GM19438 (cell line): ENCODE data around the gene CCDC57.

Source experiments
- ATAC-seq: cut with Tn5 transposase; IDR thresholded peaks from one replicate; pipeline ENCODE4 v1.9.1; 2021; ENCODE audit warnings: low read depth; ENCODE audit not compliant: unreplicated experiment

CCDC57 gene

GRCh38 chr17:82086941-82087906 lies 125.4 kb downstream of the CCDC57 start:
- no peak for ATAC-seq

GRCh38 chr17:82085931-82086764 lies 126.5 kb downstream of the CCDC57 start:
- ATAC-seq, result no peak

GRCh38 chr17:82085031-82085861 lies 127.4 kb downstream of the CCDC57 start:
- no peak for ATAC-seq

GRCh38 chr17:82084373-82085030 lies 128.1 kb downstream of the CCDC57 start:
- ATAC-seq, result no peak

- ATAC-seq, result no peak
These were observed 128.9 kb downstream of the CCDC57 start for GRCh38 chr17:82083533-82084359.

GRCh38 chr17:82083009-82083408 lies 129.6 kb downstream of the CCDC57 start:
- no peak for ATAC-seq

GRCh38 chr17:82082456-82082855 lies 130.2 kb downstream of the CCDC57 start:
- ATAC-seq, result no peak

- no peak for ATAC-seq
These were observed 130.7 kb downstream of the CCDC57 start for GRCh38 chr17:82081966-82082365.

- no peak for ATAC-seq
These were observed 131.1 kb downstream of the CCDC57 start for GRCh38 chr17:82081546-82081945.

GRCh38 chr17:82080789-82081464 lies 131.7 kb downstream of the CCDC57 start:
- ATAC-seq, result no peak

- ATAC-seq, result no peak
These were observed 132.4 kb downstream of the CCDC57 start for GRCh38 chr17:82080048-82080788.

GRCh38 chr17:82079001-82079677 lies 133.5 kb downstream of the CCDC57 start:
- no peak for ATAC-seq

GRCh38 chr17:82078433-82078832 lies 134.2 kb downstream of the CCDC57 start:
- ATAC-seq, result no peak

GRCh38 chr17:82077617-82078358 lies 134.9 kb downstream of the CCDC57 start:
- ATAC-seq, result no peak

GRCh38 chr17:82076785-82077591 lies 135.7 kb downstream of the CCDC57 start:
- no peak for ATAC-seq
